Loucy (cell line): ENCODE data around the gene LPP.
A peak's percentile ranks its signal among the peaks of the same experiment; 100 is the strongest.

ENCODE experiments used
- H2AFZ ChIP-seq: fragments of 200-600 bp; sonication (generic); 2 replicates; pipeline ENCODE4 v1.6.0; 2016; ENCODE audit warnings: antibody characterized with exemption, mild to moderate bottlenecking, low read length, moderate library complexity
- H3F3A ChIP-seq: fragments of 200-600 bp; 2 replicates; pipeline ENCODE4 v1.6.0; 2016; ENCODE audit warnings: antibody characterized with exemption, low read depth, mild to moderate bottlenecking
- H3K27me3 ChIP-seq: fragments of 200-600 bp; sonication (generic); 2 replicates; pipeline ENCODE4 v1.6.1; 2014; ENCODE audit warnings: low read length, mild to moderate bottlenecking; ENCODE audit not compliant: insufficient read depth, poor library complexity, severe bottlenecking
- H3K36me3 ChIP-seq: fragments of 200-600 bp; sonication (generic); 2 replicates; pipeline ENCODE4 v1.6.1; 2016; ENCODE audit warnings: low read length; ENCODE audit not compliant: insufficient read depth
- H3K4me1 ChIP-seq: fragments of 200-600 bp; sonication (generic); 2 replicates; pipeline ENCODE4 v1.5.1; 2014; ENCODE audit warnings: low read length, mild to moderate bottlenecking; ENCODE audit not compliant: insufficient read depth, poor library complexity, severe bottlenecking
- H3K4me2 ChIP-seq: fragments of 200-600 bp; sonication (generic); 2 replicates; pipeline ENCODE4 v1.6.0; 2014; ENCODE audit warnings: antibody characterized with exemption, low read length, low read depth, mild to moderate bottlenecking; ENCODE audit not compliant: poor library complexity, severe bottlenecking
- H3K4me3 ChIP-seq: fragments of 200-600 bp; sonication (generic); 2 replicates; pipeline ENCODE4 v1.5.1; 2014; ENCODE audit warnings: low read length, mild to moderate bottlenecking, mixed read lengths; ENCODE audit not compliant: poor library complexity, severe bottlenecking
- H3K79me2 ChIP-seq: fragments of 200-600 bp; sonication (generic); 2 replicates; pipeline ENCODE4 v1.6.1; 2014; ENCODE audit warnings: low read length; ENCODE audit not compliant: insufficient read depth
- H3K9ac ChIP-seq: fragments of 200-600 bp; sonication (generic); 2 replicates; pipeline ENCODE4 v1.6.0; 2014; ENCODE audit warnings: mild to moderate bottlenecking, low read depth, low read length, moderate library complexity; ENCODE audit not compliant: poor library complexity, severe bottlenecking
- H3K9me2 ChIP-seq: fragments of 200-600 bp; sonication (generic); replicated peaks from 2 replicates; pipeline ENCODE4 v1.6.1; 2016; ENCODE audit warnings: low read depth, low read length, mixed read lengths
- H3K9me3 ChIP-seq: fragments of 200-600 bp; sonication (generic); 2 replicates; pipeline ENCODE4 v1.6.1; 2014; ENCODE audit warnings: mild to moderate bottlenecking, antibody characterized with exemption, low read length, low read depth; ENCODE audit not compliant: insufficient read depth
- H4K20me1 ChIP-seq: fragments of 200-600 bp; sonication (generic); 2 replicates; pipeline ENCODE4 v1.6.0; 2014; ENCODE audit warnings: antibody characterized with exemption, low read length, mild to moderate bottlenecking; ENCODE audit not compliant: insufficient read depth, poor library complexity, severe bottlenecking
- CTCF ChIP-seq: fragments of 200-600 bp; sonication (generic); conservative IDR thresholded peaks from 2 replicates; pipeline ENCODE4 v1.5.1; 2014; ENCODE audit warnings: mild to moderate bottlenecking, antibody characterized with exemption, low read length
- EZH2phosphoT487 ChIP-seq: fragments of 200-600 bp; IDR thresholded peaks from 2 replicates; pipeline ENCODE4 v1.6.1; 2018; ENCODE audit warnings: antibody characterized with exemption, mild to moderate bottlenecking, moderate library complexity, borderline replicate concordance

Gene LPP

GRCh38 chr3:188667926-188668325 lies 514.0 kb downstream of the LPP start:
- TF ChIP-seq EZH2phosphoT487 (no peak), CTCF (no peak)
- Histone ChIP-seq H3F3A (no peaks in the 10 kb centered on the region), H3K9me2 (no peaks in the 10 kb centered on the region), H3K4me1 (no peaks in the 10 kb centered on the region), H3K4me2 (no peak overlapping the region), H4K20me1 (no peaks in the 10 kb centered on the region), H3K9ac (no peak overlapping the region), H3K9me3 (no peaks in the 10 kb centered on the region), H3K27me3 (no peaks in the 10 kb centered on the region), H3K79me2 (no peaks in the 10 kb centered on the region), H2AFZ (no peak overlapping the region), H3K36me3 (no peaks in the 10 kb centered on the region), H3K4me3 (no peak overlapping the region)

GRCh38 chr3:188670446-188670845 lies 516.5 kb downstream of the LPP start:
- H4K20me1 ChIP-seq, result no peaks in the 10 kb centered on the region
- no peak overlapping the region for H3K4me3 ChIP-seq
- no peaks in the 10 kb centered on the region for H3K27me3 ChIP-seq
- no peak overlapping the region for H3K4me2 ChIP-seq
- H3K9me3 ChIP-seq, result no peaks in the 10 kb centered on the region
- no peaks in the 10 kb centered on the region for H3K9me2 ChIP-seq
- no peaks in the 10 kb centered on the region for H3K36me3 ChIP-seq
- H3K4me1 ChIP-seq, result no peaks in the 10 kb centered on the region
- no peak overlapping the region for H3K9ac ChIP-seq
- H2AFZ ChIP-seq, result no peak overlapping the region
- H3K79me2 ChIP-seq, result no peaks in the 10 kb centered on the region
- H3F3A ChIP-seq, result no peaks in the 10 kb centered on the region
- TF ChIP-seq EZH2phosphoT487, result no peak
- no peak for TF ChIP-seq CTCF

- H3K9me2 ChIP-seq, result no peaks in the 10 kb centered on the region
- H3K36me3 ChIP-seq, result no peaks in the 10 kb centered on the region
- no peak overlapping the region for H3K9ac ChIP-seq
- no peak overlapping the region for H3K4me3 ChIP-seq
- no peak overlapping the region for H2AFZ ChIP-seq
- no peaks in the 10 kb centered on the region for H3K9me3 ChIP-seq
- H3K4me1 ChIP-seq, result no peaks in the 10 kb centered on the region
- no peaks in the 10 kb centered on the region for H3K79me2 ChIP-seq
- TF ChIP-seq CTCF, result no peak
- TF ChIP-seq EZH2phosphoT487, result no peak
- no peaks in the 10 kb centered on the region for H3F3A ChIP-seq
- H4K20me1 ChIP-seq, result no peaks in the 10 kb centered on the region
- peak overlapping the region; percentile 31 for H3K4me2 ChIP-seq
- no peaks in the 10 kb centered on the region for H3K27me3 ChIP-seq
Observed at GRCh38 chr3:188671971-188672370, 518.0 kb downstream of the LPP start.
